DOHH2 (cell line): Measurements from ENCODE around the gene GDI1.

Experiments used
- CTCF ChIP-seq: fragments of 200-600 bp; sonication (generic); IDR thresholded peaks from one replicate; pipeline ENCODE4 v1.5.1; 2014; ENCODE audit warnings: antibody characterized with exemption, mild to moderate bottlenecking, low read depth, low read length; ENCODE audit not compliant: poor library complexity, severe bottlenecking
- EZH2phosphoT487 ChIP-seq: fragments of 200-600 bp; sonication (generic); IDR thresholded peaks from 2 replicates; pipeline ENCODE4 v1.6.1; 2017; ENCODE audit warnings: borderline replicate concordance, mild to moderate bottlenecking, antibody characterized with exemption, low read length, moderate library complexity, mixed read lengths

- TF ChIP-seq CTCF (no peak), EZH2phosphoT487 (no peak)
Measured at GRCh38 chrX:154411981-154412340, 25.0 kb upstream of the GDI1 start.
